UCSD-AML1 (cell line): ENCODE data around the gene CLDN5.
"Not testable (repeated sequence)": the region's sequence is repeated elsewhere in the genome, so short reads cannot be mapped to it uniquely, and the experiment has no call there.

Source experiments
- DNase-seq: peaks from one replicate; lab custom pipeline; 2025; ENCODE audit not compliant: unreplicated experiment; lab: John Stamatoyannopoulos, UW

Gene CLDN5

GRCh38 chr22:19548964-19549363 lies 24.8 kb upstream of the CLDN5 start:
- no peak for DNase-seq

- DNase-seq = not testable (repeated sequence)
These were observed 24.2 kb upstream of the CLDN5 start for GRCh38 chr22:19548427-19548826.

GRCh38 chr22:19547620-19548019 lies 23.4 kb upstream of the CLDN5 start:
- DNase-seq = no peak

GRCh38 chr22:19546680-19547079 lies 22.5 kb upstream of the CLDN5 start:
- no peak for DNase-seq

- no peak for DNase-seq
These were observed 21.7 kb upstream of the CLDN5 start for GRCh38 chr22:19545935-19546207.

GRCh38 chr22:19543970-19544708 lies 19.9 kb upstream of the CLDN5 start:
- no peak for DNase-seq

- DNase-seq = no peak
These were observed 16.2 kb upstream of the CLDN5 start for GRCh38 chr22:19540394-19540793.

- DNase-seq = no peak
These were observed 13.8 kb upstream of the CLDN5 start for GRCh38 chr22:19537941-19538488.

GRCh38 chr22:19536564-19536963 lies 12.4 kb upstream of the CLDN5 start:
- DNase-seq = no peak

GRCh38 chr22:19535001-19535400 lies 10.8 kb upstream of the CLDN5 start:
- no peak for DNase-seq

GRCh38 chr22:19533857-19534256 lies 9.6 kb upstream of the CLDN5 start:
- DNase-seq = no peak

- no peak for DNase-seq
These were observed 8.9 kb upstream of the CLDN5 start for GRCh38 chr22:19533049-19533626.

- DNase-seq = not testable (repeated sequence)
These were observed 7.1 kb upstream of the CLDN5 start for GRCh38 chr22:19531327-19531726.

- DNase-seq = no peak
These were observed 6.5 kb upstream of the CLDN5 start for GRCh38 chr22:19530751-19531150.

- DNase-seq = no peak
These were observed 5.6 kb upstream of the CLDN5 start for GRCh38 chr22:19529811-19530210.

- no peak for DNase-seq
These were observed 3.7 kb upstream of the CLDN5 start for GRCh38 chr22:19527861-19528417.

GRCh38 chr22:19527321-19527721 lies 3.1 kb upstream of the CLDN5 start:
- no peak for DNase-seq

- DNase-seq = no peak
These were observed 2.5 kb upstream of the CLDN5 start for GRCh38 chr22:19526702-19527111.

- no peak for DNase-seq
These were observed 2.0 kb upstream of the CLDN5 start for GRCh38 chr22:19526076-19526701.

- DNase-seq = no peak
These were observed 1.5 kb upstream of the CLDN5 start for GRCh38 chr22:19525666-19526065.

- DNase-seq = no peak
These were observed 978 bp upstream of the CLDN5 start for GRCh38 chr22:19525116-19525660.
